ENCODE measurements around the gene MPP1.

- TF ChIP-seq CTCF (IDR thresholded peaks at IDR 0.05) (no peak), POLR2A (IDR thresholded peaks at IDR 0.05) (peak in 2 of 4 donors; percentile 30 to 53)
Measured at GRCh38 chrX:154762537-154763296, 42.6 kb downstream of the MPP1 start, which contains the start of gene DKC1.

All from esophagus squamous epithelium (tissue), 4 donors.